Measurements from ENCODE around the gene AP2A2.

DNA sequence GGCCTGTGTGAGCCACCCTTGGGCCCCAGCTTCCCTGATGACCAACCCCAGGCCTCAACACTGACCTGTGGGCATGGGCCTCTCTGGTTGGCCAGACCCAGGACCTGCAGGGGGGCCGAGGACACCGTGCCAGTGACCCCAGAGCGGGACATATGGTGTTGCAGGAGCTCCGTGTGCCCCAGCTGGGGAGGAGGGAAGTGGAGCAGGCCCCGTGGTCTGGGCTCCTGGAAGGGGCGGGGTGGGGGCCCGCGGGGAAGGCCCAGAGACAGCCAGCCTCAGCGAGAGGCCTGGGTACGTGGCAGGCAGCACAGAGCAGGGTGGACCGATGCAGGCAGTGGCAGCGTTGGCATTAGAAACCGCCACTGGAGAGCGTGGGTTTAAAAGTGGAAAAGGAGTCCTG lies 88.6 kb downstream of the AP2A2 start:
- TF ChIP-seq, protein P1, sequence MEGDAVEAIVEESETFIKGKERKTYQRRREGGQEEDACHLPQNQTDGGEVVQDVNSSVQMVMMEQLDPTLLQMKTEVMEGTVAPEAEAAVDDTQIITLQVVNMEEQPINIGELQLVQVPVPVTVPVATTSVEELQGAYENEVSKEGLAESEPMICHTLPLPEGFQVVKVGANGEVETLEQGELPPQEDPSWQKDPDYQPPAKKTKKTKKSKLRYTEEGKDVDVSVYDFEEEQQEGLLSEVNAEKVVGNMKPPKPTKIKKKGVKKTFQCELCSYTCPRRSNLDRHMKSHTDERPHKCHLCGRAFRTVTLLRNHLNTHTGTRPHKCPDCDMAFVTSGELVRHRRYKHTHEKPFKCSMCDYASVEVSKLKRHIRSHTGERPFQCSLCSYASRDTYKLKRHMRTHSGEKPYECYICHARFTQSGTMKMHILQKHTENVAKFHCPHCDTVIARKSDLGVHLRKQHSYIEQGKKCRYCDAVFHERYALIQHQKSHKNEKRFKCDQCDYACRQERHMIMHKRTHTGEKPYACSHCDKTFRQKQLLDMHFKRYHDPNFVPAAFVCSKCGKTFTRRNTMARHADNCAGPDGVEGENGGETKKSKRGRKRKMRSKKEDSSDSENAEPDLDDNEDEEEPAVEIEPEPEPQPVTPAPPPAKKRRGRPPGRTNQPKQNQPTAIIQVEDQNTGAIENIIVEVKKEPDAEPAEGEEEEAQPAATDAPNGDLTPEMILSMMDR (IDR thresholded peaks at IDR 0.05), result no peak
- TF ChIP-seq, protein P2, sequence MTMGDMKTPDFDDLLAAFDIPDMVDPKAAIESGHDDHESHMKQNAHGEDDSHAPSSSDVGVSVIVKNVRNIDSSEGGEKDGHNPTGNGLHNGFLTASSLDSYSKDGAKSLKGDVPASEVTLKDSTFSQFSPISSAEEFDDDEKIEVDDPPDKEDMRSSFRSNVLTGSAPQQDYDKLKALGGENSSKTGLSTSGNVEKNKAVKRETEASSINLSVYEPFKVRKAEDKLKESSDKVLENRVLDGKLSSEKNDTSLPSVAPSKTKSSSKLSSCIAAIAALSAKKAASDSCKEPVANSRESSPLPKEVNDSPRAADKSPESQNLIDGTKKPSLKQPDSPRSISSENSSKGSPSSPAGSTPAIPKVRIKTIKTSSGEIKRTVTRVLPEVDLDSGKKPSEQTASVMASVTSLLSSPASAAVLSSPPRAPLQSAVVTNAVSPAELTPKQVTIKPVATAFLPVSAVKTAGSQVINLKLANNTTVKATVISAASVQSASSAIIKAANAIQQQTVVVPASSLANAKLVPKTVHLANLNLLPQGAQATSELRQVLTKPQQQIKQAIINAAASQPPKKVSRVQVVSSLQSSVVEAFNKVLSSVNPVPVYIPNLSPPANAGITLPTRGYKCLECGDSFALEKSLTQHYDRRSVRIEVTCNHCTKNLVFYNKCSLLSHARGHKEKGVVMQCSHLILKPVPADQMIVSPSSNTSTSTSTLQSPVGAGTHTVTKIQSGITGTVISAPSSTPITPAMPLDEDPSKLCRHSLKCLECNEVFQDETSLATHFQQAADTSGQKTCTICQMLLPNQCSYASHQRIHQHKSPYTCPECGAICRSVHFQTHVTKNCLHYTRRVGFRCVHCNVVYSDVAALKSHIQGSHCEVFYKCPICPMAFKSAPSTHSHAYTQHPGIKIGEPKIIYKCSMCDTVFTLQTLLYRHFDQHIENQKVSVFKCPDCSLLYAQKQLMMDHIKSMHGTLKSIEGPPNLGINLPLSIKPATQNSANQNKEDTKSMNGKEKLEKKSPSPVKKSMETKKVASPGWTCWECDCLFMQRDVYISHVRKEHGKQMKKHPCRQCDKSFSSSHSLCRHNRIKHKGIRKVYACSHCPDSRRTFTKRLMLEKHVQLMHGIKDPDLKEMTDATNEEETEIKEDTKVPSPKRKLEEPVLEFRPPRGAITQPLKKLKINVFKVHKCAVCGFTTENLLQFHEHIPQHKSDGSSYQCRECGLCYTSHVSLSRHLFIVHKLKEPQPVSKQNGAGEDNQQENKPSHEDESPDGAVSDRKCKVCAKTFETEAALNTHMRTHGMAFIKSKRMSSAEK (CRISPR knock-in tag; IDR thresholded peaks at IDR 0.05; ENCODE audit: borderline replicate concordance), result no peak
- TF ChIP-seq, protein P3, sequence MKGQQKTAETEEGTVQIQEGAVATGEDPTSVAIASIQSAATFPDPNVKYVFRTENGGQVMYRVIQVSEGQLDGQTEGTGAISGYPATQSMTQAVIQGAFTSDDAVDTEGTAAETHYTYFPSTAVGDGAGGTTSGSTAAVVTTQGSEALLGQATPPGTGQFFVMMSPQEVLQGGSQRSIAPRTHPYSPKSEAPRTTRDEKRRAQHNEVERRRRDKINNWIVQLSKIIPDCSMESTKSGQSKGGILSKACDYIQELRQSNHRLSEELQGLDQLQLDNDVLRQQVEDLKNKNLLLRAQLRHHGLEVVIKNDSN (CRISPR knock-in tag; IDR thresholded peaks at IDR 0.05), result no peak
- TF ChIP-seq CBFB (CRISPR knock-in tag; IDR thresholded peaks at IDR 0.05; ENCODE audit: low read depth), result no peak
- no peak for TF ChIP-seq GRHL2 (CRISPR knock-in tag; IDR thresholded peaks at IDR 0.05; ENCODE audit: insufficient replicate concordance, severe bottlenecking)
- TF ChIP-seq ZNF121 (CRISPR knock-in tag; IDR thresholded peaks at IDR 0.05), result no peak
- no peak for TF ChIP-seq CREM (CRISPR knock-in tag; IDR thresholded peaks at IDR 0.05)
- TF ChIP-seq, protein P4, sequence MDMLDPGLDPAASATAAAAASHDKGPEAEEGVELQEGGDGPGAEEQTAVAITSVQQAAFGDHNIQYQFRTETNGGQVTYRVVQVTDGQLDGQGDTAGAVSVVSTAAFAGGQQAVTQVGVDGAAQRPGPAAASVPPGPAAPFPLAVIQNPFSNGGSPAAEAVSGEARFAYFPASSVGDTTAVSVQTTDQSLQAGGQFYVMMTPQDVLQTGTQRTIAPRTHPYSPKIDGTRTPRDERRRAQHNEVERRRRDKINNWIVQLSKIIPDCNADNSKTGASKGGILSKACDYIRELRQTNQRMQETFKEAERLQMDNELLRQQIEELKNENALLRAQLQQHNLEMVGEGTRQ (CRISPR knock-in tag; IDR thresholded peaks at IDR 0.05), result no peak
- TF ChIP-seq ETV6 (CRISPR knock-in tag; IDR thresholded peaks at IDR 0.05), result no peak
- no peak for TF ChIP-seq FOXP1 (CRISPR knock-in tag; IDR thresholded peaks at IDR 0.05; ENCODE audit: borderline replicate concordance)

Measured in WTC11 (cell line).